Gastroesophageal sphincter (tissue), 4 donors: ENCODE results near the gene CDH23. TPM values are rescaled to one million over a fixed set of nuclear protein-coding genes. Genes with fewer than 3 reads are reported as not detected.

ENCODE experiments used
- ATAC-seq: fragments of 150-250 bp; one replicate; pipeline ENCODE4 v1.9.1; 2016; ENCODE audit warnings: mild to moderate bottlenecking, moderate library complexity
- H3K27ac ChIP-seq, 4 donors: fragments of 200-600 bp; sonication (generic) in 3 of 4; 1 replicate in 3 of 4; 2 replicates in 1 of 4; pipeline ENCODE4 v1.5.1; 2016 to 2019
- H3K27me3 ChIP-seq: fragments of 200-600 bp; sonication (generic); one replicate; pipeline ENCODE4 v1.5.1; 2019
- H3K36me3 ChIP-seq, 2 donors: fragments of 200-600 bp; sonication (generic); one replicate each; pipeline ENCODE4 v1.5.1; 2019; ENCODE audit warnings: control low read depth in 1 of 2
- H3K4me1 ChIP-seq, 3 donors: fragments of 200-600 bp; sonication (generic); 1 replicate in 2 of 3; 2 replicates in 1 of 3; pipeline ENCODE4 v1.5.1; 2016 to 2019; ENCODE audit warnings: control low read depth in 2 of 3
- H3K4me3 ChIP-seq, 2 donors: fragments of 200-600 bp; sonication (generic); one replicate each; pipeline ENCODE4 v1.5.1; 2019; ENCODE audit warnings: mild to moderate bottlenecking in 1 of 2, moderate library complexity in 1 of 2
- H3K9me3 ChIP-seq, 3 donors: fragments of 200-600 bp; sonication (generic); one replicate each; pipeline ENCODE4 v1.5.1; 2017 to 2019; ENCODE audit warnings: control low read depth in 2 of 3
- CTCF ChIP-seq, 4 experiments: fragments of 200-600 bp in 2 of 4; fragments of 450-650 bp in 2 of 4; sonication (generic) in 1 of 4; IDR thresholded peaks; one replicate each; pipeline ENCODE4 v1.5.1; 2017 to 2019; ENCODE audit warnings: antibody characterized with exemption in 4 of 4, mild to moderate bottlenecking in 2 of 4, moderate library complexity in 2 of 4
- EP300 ChIP-seq: sonication (generic); formaldehyde crosslinking; IDR thresholded peaks from one replicate; pipeline ENCODE4 v1.6.1; 2017; ENCODE audit warnings: antibody characterized with exemption, mild to moderate bottlenecking
- POLR2A ChIP-seq, 2 donors: fragments of 450-650 bp; IDR thresholded peaks; one replicate each; pipeline ENCODE4 v1.6.1; 2017; ENCODE audit warnings: antibody characterized with exemption in 2 of 2, mild to moderate bottlenecking in 2 of 2, moderate library complexity in 1 of 2
- POLR2AphosphoS5 ChIP-seq: sonication (generic); formaldehyde crosslinking; IDR thresholded peaks from one replicate; pipeline ENCODE4 v1.6.1; 2017; ENCODE audit warnings: antibody characterized with exemption
- whole genome bisulfite sequencing, 2 donors: methylation state at CpG; one replicate each; pipeline ENCODE4 v1.1.5; 2018; ENCODE audit warnings: low coverage in 1 of 2; 5-methylcytosine and 5-hydroxymethylcytosine counted together
- total RNA-seq, 4 donors: library from RNA; depleted of rRNA; stranded (reverse); fragments of >200 nt; gene quantifications; one replicate each; pipeline ENCODE4 v1.1.0, GENCODE V29; 2016

The CDH23 gene
- total RNA-seq, 4 donors from 2014 or later = 5.1 to 33.5 (median 16.2) TPM

GRCh38 chr10:71432101-71432905 is 35.6 kb downstream of the CDH23 start:
- TF ChIP-seq CTCF (IDR thresholded peaks at IDR 0.05) (no peak), POLR2A (IDR thresholded peaks at IDR 0.05) (no peak), POLR2AphosphoS5 (no peak), EP300 (no peak)
- 59 to 64% methylated on average over 6 of the region's 15 CpGs for WGBS, 2 donors
- Histone ChIP-seq H3K4me3 (no peak overlapping the region), H3K4me1 (peaks cover 0 to 18% (median 0%) of the 10 kb centered on the region in 3 donors), H3K36me3 (no peaks in the 10 kb centered on the region), H3K27me3 (no peaks in the 10 kb centered on the region), H3K9me3 (no peaks in the 10 kb centered on the region), H3K27ac (no peak overlapping the region)
- no peak for ATAC-seq

GRCh38 chr10:71432956-71433767 is 36.4 kb downstream of the CDH23 start:
- ATAC-seq = no peak
- Histone ChIP-seq H3K27ac (no peak overlapping the region), H3K4me1 (peaks cover 0 to 24% (median 0%) of the 10 kb centered on the region in 3 donors), H3K27me3 (no peaks in the 10 kb centered on the region), H3K36me3 (no peaks in the 10 kb centered on the region), H3K9me3 (no peaks in the 10 kb centered on the region), H3K4me3 (no peak overlapping the region)
- TF ChIP-seq CTCF (IDR thresholded peaks at IDR 0.05) (no peak), POLR2AphosphoS5 (no peak), EP300 (no peak), POLR2A (IDR thresholded peaks at IDR 0.05) (no peak)
- 91 to 96% methylated on average over 7 to 9 of the region's 11 CpGs for WGBS, 2 donors

GRCh38 chr10:71433768-71434744 is 37.3 kb downstream of the CDH23 start:
- no peak for TF ChIP-seq POLR2A (IDR thresholded peaks at IDR 0.05)
- TF ChIP-seq POLR2AphosphoS5 = no peak
- TF ChIP-seq EP300 = no peak
- TF ChIP-seq CTCF (IDR thresholded peaks at IDR 0.05) = no peak
- no peaks in the 10 kb centered on the region for H3K9me3 ChIP-seq
- WGBS, 2 donors = 91 to 94% methylated on average over 5 to 6 of the region's 10 CpGs
- no peak overlapping the region for H3K4me3 ChIP-seq
- peaks cover 0 to 24% (median 0%) of the 10 kb centered on the region in 3 donors for H3K4me1 ChIP-seq
- no peaks in the 10 kb centered on the region for H3K27me3 ChIP-seq
- no peak for ATAC-seq
- no peaks in the 10 kb centered on the region for H3K36me3 ChIP-seq
- no peak overlapping the region for H3K27ac ChIP-seq

- TF ChIP-seq POLR2A (IDR thresholded peaks at IDR 0.05) = no peak
- no peak for TF ChIP-seq EP300
- no peak for TF ChIP-seq CTCF (IDR thresholded peaks at IDR 0.05)
- no peak for TF ChIP-seq POLR2AphosphoS5
- no peak for ATAC-seq
- Histone ChIP-seq H3K27ac (no peak overlapping the region), H3K9me3 (no peaks in the 10 kb centered on the region), H3K36me3 (no peaks in the 10 kb centered on the region), H3K4me3 (no peak overlapping the region), H3K27me3 (no peaks in the 10 kb centered on the region), H3K4me1 (peaks cover 0 to 24% (median 0%) of the 10 kb centered on the region in 3 donors)
- 100% methylated on average over 1 of the region's 4 CpGs; no CpG with 5 or more reads in 1 of the 2 donors for WGBS, 2 donors
Measured at GRCh38 chr10:71434760-71435394, 38.2 kb downstream of the CDH23 start.
